NCI-H2107 treated with DMSO at 0.1 percent for 48 hours (cell line): Measurements from ENCODE around the gene TSG101.

Source experiments
- DNase-seq: peaks from one replicate; lab custom pipeline; 2025; ENCODE audit not compliant: unreplicated experiment; lab: John Stamatoyannopoulos, UW

The TSG101 gene

GRCh38 chr11:18526521-18527296 is at the start of gene TSG101:
TSG101 (minus strand) TSS chr11:18526942; CDS start chr11:18526816, 126 bp downstream.
- peak; percentile 78 for DNase-seq

GRCh38 chr11:18575361-18575760 is 48.6 kb upstream of the TSG101 start:
- no peak for DNase-seq

GRCh38 chr11:18567081-18567480 is 40.3 kb upstream of the TSG101 start:
- no peak for DNase-seq

GRCh38 chr11:18566406-18566805 is 39.7 kb upstream of the TSG101 start:
- DNase-seq, result no peak

- no peak for DNase-seq
Measured at GRCh38 chr11:18564149-18564548, 37.4 kb upstream of the TSG101 start.

GRCh38 chr11:18563090-18563730 is 36.5 kb upstream of the TSG101 start:
- no peak for DNase-seq

- DNase-seq, result no peak
Measured at GRCh38 chr11:18548001-18548400, 21.3 kb upstream of the TSG101 start.

- peak; percentile 52 for DNase-seq
Measured at GRCh38 chr11:18540207-18541009, 13.7 kb upstream of the TSG101 start.

- DNase-seq, result no peak
Measured at GRCh38 chr11:18536209-18536608, 9.5 kb upstream of the TSG101 start.

GRCh38 chr11:18534245-18534644 is 7.5 kb upstream of the TSG101 start:
- no peak for DNase-seq

- no peak for DNase-seq
Measured at GRCh38 chr11:18533365-18533764, 6.6 kb upstream of the TSG101 start.

GRCh38 chr11:18527512-18527911 is 770 bp upstream of the TSG101 start:
- no peak for DNase-seq

GRCh38 chr11:18526130-18526520 is 617 bp downstream of the TSG101 start:
- DNase-seq, result peak; percentile 1

- no peak for DNase-seq
Measured at GRCh38 chr11:18524248-18524647, 2.5 kb downstream of the TSG101 start.

- no peak for DNase-seq
Measured at GRCh38 chr11:18523084-18523483, 3.7 kb downstream of the TSG101 start.

GRCh38 chr11:18522388-18522787 is 4.4 kb downstream of the TSG101 start:
- no peak for DNase-seq

GRCh38 chr11:18521122-18521521 is 5.6 kb downstream of the TSG101 start:
- DNase-seq, result no peak

- no peak for DNase-seq
Measured at GRCh38 chr11:18502352-18502751, 24.4 kb downstream of the TSG101 start.

GRCh38 chr11:18501629-18502028 is 25.1 kb downstream of the TSG101 start:
- no peak for DNase-seq

GRCh38 chr11:18498039-18498438 is 28.7 kb downstream of the TSG101 start:
- DNase-seq, result no peak

GRCh38 chr11:18495703-18496102 is 31.0 kb downstream of the TSG101 start:
- DNase-seq, result no peak

GRCh38 chr11:18495271-18495670 is 31.5 kb downstream of the TSG101 start:
- DNase-seq, result no peak
